Ishikawa (cell line): Measurements from ENCODE around the gene UVSSA.

ENCODE experiments used
- CEBPB ChIP-seq: IDR thresholded peaks from 2 replicates; pipeline ENCODE4 v1.6.1; 2012
- CREB1 ChIP-seq: IDR thresholded peaks from 2 replicates; pipeline ENCODE4 v1.6.1; 2012; ENCODE audit warnings: low read depth
- EGR1 ChIP-seq: IDR thresholded peaks from 2 replicates; pipeline ENCODE4 v1.6.1; 2012
- EP300 ChIP-seq: IDR thresholded peaks from 2 replicates; pipeline ENCODE4 v1.6.1; 2012; ENCODE audit warnings: borderline replicate concordance
- FOXM1 ChIP-seq: IDR thresholded peaks from 2 replicates; pipeline ENCODE4 v1.6.1; 2012; ENCODE audit warnings: low read depth, borderline replicate concordance
- MAX ChIP-seq: IDR thresholded peaks from 2 replicates; pipeline ENCODE4 v1.6.1; 2012
- NFIC ChIP-seq: IDR thresholded peaks from 2 replicates; pipeline ENCODE4 v1.6.1; 2012
- RAD21 ChIP-seq: IDR thresholded peaks from 2 replicates; pipeline ENCODE4 v1.6.1; 2012; ENCODE audit warnings: low read depth
- REST ChIP-seq: IDR thresholded peaks from 2 replicates; pipeline ENCODE4 v1.6.1; 2012; ENCODE audit warnings: low read depth, mild to moderate bottlenecking
- TAF1 ChIP-seq: IDR thresholded peaks from 2 replicates; pipeline ENCODE4 v1.6.1; 2012; ENCODE audit warnings: low read depth, mild to moderate bottlenecking
- TCF12 ChIP-seq: IDR thresholded peaks from 2 replicates; pipeline ENCODE4 v1.6.1; 2012; ENCODE audit warnings: low read depth
- TEAD4 ChIP-seq: IDR thresholded peaks from 2 replicates; pipeline ENCODE4 v1.6.1; 2012
- YY1 ChIP-seq: IDR thresholded peaks from 2 replicates; pipeline ENCODE4 v1.6.1; 2012; ENCODE audit warnings: low read depth
- ZBTB7A ChIP-seq: IDR thresholded peaks from 2 replicates; pipeline ENCODE4 v1.6.1; 2012; ENCODE audit warnings: low read depth
- TF ChIP-seq, protein P1 (sequence below): IDR thresholded peaks from 2 replicates; pipeline ENCODE4 v1.6.1; 2012

The UVSSA gene

GRCh38 chr4:1323635-1324442 lies 23.2 kb upstream of the UVSSA start:
- TF ChIP-seq EP300 (peak; percentile 1; the same call in 1 of the 2 replicates), TEAD4 (no peak)

DNA sequence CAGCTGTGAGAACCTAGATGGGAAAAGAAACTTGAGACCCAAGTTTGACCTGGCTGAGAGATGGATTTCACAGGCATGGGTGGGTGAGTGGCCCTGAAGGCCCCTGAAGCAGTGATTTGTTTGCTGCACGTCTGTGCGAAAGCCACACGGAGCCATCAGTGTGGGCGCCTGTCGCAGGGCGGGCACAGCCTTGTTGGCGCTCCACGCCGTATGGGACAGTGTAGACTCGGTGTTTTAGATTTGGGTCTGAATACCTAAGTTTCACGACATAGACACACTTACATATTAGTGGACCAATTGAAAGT lies 21.9 kb upstream of the UVSSA start:
- TF ChIP-seq NFIC: no peak
- no peak for TF ChIP-seq TAF1
- TF ChIP-seq, protein P1, sequence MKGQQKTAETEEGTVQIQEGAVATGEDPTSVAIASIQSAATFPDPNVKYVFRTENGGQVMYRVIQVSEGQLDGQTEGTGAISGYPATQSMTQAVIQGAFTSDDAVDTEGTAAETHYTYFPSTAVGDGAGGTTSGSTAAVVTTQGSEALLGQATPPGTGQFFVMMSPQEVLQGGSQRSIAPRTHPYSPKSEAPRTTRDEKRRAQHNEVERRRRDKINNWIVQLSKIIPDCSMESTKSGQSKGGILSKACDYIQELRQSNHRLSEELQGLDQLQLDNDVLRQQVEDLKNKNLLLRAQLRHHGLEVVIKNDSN: no peak
- no peak for TF ChIP-seq RAD21
- TF ChIP-seq YY1: no peak

GRCh38 chr4:1325681-1326635 lies 21.1 kb upstream of the UVSSA start:
- TF ChIP-seq ZBTB7A (no peak), NFIC (no peak), RAD21 (no peak), EP300 (no peak), TCF12 (no peak), CEBPB (no peak), FOXM1 (no peak), TEAD4 (no peak)

GRCh38 chr4:1326751-1327525 lies 20.1 kb upstream of the UVSSA start:
- TF ChIP-seq ZBTB7A: no peak
- TF ChIP-seq REST: no peak
- TF ChIP-seq, protein P1: no peak
- TF ChIP-seq RAD21: no peak
- TF ChIP-seq EGR1: no peak
- TF ChIP-seq TCF12: no peak
- no peak for TF ChIP-seq TAF1
- no peak for TF ChIP-seq NFIC
- TF ChIP-seq CEBPB: no peak
- no peak for TF ChIP-seq TEAD4
- TF ChIP-seq MAX: no peak

- no peak for TF ChIP-seq FOXM1
- no peak for TF ChIP-seq TCF12
- TF ChIP-seq REST: no peak
- no peak for TF ChIP-seq TEAD4
- no peak for TF ChIP-seq EGR1
- TF ChIP-seq EP300: no peak
- TF ChIP-seq, protein P1: no peak
- TF ChIP-seq RAD21: no peak
- TF ChIP-seq NFIC: no peak
- no peak for TF ChIP-seq ZBTB7A
- TF ChIP-seq TAF1: no peak
- TF ChIP-seq CEBPB: no peak
- TF ChIP-seq MAX: no peak
- TF ChIP-seq YY1: no peak
- no peak for TF ChIP-seq CREB1
These were observed 19.3 kb upstream of the UVSSA start for GRCh38 chr4:1327526-1328266.
